Measurements from ENCODE around the gene INPP4A.
"Not testable (repeated sequence)": the region's sequence is repeated elsewhere in the genome, so short reads cannot be mapped to it uniquely, and the experiment has no call there.

Gene INPP4A

DNA sequence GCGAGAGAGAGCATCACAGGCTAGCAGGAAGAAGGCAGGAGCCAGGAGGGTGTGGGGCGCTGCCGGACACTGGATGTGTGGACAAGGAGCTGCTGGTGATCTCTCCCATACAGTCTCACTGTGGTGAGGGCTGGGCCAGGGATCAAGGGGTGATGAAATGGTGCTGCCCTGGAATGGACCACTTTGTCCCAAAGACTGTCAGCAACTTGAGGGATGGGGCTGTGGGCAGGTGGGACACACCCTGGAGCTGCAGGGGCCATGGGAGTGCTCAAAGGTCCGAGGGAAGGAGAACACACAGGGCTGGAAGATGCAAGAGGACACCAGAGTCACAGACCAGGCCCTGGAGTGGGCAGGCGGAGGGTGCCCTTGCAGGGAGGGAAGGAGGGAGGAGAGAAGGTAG, 125.7 kb downstream of the INPP4A start:
- DNase-seq = no peak

DNA sequence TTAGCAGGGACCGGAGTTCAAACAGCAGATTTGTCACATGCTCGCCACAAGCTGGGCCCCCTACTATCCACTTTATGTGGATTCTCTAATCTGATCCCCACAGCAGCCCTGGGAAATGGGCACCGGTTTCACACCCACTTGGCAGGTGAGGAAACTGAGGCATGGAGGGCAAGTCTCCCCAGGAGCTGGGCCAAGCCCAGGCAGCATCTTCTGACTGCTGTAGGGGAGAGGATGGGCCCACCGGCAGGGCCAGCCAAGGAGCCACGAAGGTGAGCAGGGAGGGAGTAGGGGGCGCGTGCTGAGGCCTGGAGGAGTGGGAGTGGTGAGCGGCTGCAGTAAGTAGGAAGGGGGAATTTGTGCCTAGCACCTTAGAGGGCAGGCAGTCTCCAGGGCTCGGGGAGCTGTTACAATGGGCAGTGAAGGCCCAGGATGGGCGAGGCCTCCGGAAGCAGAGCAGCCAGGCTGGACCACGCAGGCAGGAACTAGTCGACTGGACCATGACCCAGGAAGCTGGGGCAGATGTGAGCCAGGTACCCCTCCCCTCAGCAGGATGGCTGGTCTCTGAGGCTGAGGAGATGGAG, 126.6 kb downstream of the INPP4A start:
- DNase-seq = no peak

DNA sequence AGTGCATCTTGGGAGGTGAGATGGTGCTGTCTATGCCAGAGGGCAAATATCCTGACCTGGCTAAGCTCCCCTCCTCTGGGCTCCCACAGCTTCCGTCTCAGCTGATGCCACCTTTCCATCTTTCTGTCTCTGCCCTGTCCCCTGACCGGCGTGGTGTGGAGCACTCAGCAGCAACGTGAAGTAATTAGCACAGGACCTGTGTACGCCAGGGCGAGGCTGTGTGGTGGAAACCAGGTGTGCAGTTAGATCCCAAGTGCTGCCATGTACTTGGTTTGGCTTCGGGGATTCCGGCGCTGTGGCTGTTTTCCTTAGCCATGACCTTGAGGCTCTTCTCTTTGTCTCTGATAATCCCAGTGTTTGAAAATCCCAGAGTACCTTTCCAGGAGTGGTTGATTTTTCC, 127.1 kb downstream of the INPP4A start:
- DNase-seq = no peak

DNA sequence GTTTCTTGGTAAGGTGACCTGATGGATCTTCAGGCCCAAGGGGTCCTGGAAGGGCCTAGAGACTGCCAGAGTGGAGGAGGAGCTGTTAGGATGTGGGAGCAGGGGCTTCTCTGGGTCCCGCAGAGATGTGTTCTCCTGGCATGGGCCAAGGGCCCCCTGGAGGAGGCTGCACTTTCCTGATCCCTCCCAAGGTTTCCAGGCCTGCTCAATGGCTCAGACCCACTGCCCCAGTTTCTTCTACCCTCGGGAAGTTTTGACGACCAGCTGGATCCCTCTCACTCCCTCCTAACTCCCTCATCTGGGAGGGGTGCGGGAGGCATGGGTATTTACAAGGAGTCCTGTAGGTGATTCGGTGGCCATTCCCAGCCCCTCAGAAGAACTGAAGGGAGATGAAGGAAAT, 127.6 kb downstream of the INPP4A start:
- no peak for DNase-seq

DNA sequence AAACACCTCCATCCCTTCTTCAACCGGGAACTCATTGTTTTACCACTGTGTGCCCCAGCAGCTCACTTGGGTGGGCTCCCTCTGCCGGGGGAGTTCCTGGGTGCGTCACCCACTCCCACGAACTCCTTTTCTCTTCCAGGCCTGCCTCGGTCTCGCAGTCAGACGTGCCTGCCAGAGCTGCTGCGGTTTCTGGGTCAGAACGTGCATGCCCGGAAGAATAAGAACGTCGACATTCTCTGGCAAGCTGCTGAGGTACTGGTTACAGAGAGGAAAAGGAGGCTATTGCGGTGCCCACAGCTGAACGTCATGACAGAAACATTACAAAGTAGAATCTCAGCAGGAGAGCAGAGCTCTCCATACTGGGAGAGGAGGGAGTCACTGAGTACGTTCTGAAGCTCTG, 128.0 kb downstream of the INPP4A start:
- DNase-seq = no peak

DNA sequence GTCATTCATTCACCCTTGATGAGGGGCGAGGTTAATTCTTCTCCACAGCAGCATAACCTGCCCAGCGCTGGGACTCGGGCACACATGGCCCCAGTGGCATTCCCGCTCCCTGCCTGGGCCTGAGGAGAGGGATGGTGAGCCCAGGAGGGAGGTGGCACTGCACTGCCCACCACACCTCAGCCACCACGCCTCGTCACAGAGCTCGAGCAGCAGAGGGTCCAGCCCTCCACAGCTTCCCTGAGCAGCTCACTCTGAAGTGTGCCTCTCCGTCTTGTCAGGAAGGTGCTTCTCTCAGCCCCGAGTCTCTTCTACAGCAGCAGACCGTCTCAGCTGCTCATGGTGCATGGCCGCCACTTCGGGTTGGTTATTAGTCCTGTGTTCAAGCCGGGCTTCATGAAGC, 128.8 kb downstream of the INPP4A start:
- no peak for DNase-seq

DNA sequence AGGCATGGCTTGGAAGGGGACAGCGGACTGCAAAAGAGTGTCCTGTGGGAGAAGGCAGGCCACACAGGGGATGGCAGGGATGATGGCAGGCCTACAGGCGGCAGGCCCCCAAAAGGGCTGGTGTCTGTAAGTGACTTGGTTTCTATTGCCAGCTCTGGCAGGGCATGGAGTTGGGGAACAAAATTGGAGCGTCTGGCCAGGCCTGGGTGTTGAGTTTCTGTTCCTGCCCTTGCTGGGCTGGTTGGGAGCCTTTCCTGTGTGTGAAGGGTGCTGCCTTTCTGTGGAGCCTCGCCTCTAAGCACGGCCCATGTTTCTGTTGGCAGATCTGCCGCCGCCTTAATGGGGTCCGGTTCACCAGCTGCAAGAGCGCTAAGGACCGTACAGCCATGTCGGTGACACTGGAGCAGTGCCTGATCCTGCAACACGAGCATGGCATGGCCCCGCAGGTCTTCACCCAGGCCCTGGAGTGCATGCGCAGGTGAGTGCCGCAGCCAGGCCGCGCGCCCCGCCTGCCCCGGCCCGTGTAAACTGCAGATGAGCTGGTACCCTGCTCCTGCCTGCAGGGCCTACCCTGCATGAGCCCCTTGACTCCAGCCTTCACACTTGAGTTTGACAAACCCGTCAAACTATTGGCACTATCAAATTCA, 132.1 kb downstream of the INPP4A start:
- DNase-seq = no peak

DNA sequence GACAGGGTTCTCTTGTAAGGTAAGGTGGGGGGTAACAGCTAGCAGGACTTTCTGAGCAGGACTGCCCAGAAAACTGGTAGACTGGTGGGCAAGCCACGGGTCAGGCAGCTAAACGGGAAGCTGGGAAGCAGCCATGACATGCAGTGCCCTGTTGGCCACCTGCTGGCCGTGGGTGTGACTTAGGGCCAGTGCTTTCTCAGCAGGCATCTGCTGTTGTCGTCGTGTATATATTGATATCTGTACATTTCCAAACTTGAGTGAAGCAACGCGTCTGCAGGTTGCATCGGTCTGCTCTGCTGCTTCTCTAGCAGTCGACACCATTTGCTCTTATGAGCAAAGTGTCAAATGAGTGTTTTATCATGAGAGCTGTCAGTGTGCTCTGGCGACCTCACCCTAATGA, 132.7 kb downstream of the INPP4A start:
- DNase-seq = no peak

DNA sequence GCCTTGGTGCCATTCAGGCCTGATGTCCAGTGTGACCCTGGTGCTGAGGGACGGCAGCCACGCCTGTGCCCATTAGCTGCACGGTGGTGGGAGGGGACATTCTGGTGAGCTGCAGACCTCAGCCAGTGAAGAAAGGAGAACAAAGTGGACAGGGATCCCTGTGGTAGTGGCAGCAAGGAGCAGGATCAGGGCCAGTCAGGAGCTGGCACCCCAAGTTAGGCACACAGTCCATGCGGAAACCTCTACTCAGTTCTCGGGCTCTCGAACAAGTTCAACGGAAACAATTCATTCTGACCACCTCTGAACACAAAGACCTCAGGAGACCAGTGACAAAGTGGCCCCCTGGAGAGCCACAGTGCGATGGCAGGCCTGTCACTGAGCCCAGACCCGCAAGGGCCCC, 133.6 kb downstream of the INPP4A start:
- DNase-seq = no peak

DNA sequence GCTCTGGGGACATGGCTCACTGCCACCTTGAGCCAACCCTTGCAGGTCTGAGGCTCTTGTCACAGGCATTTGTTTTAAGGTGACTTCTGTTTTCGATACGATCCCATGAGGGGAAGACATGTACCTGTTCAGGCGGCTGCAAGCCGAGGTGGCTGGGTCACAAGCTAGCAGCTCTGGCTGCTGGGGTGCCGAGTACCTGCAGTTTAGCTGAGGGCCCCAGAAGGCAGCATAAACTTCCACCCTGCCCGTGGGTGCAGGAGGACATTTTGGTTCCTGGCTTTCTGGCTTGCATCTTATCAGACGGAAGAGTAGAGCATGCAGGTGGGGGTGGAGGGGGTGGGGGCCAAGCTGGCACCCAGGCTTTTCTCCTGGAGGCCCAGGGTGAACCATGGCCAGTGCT, 135.3 kb downstream of the INPP4A start:
- no peak for DNase-seq

DNA sequence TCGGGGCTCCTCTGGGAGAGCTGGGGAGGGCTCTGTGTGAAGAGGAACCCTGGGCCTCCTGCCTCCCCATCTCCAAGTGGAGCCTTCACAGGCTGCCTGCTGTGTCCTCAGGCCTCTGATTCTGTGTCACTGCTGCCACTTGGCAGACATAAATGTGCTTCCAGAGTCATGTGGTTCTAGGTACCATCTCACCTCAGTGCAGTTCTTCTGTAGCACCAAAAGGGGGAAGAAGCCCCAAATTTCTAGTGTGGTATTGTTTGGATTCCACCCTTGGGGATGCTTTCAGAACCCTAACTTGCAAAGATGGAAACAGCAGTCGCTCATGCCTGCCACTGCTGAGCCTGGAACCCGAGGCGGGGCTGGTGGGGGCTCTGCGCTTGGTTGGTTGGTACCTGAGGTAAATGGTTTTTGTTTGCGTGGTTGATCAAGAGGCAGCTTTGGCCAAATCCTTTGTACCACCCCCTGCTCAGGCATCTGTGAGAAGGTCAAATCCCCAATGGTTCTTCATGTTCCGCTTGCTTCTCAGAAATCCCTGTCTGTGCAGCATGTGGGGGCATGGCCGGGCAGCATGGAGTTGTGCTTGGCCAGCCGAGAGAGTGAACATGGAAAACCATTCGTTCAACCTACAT, 136.1 kb downstream of the INPP4A start:
- no peak for DNase-seq

DNA sequence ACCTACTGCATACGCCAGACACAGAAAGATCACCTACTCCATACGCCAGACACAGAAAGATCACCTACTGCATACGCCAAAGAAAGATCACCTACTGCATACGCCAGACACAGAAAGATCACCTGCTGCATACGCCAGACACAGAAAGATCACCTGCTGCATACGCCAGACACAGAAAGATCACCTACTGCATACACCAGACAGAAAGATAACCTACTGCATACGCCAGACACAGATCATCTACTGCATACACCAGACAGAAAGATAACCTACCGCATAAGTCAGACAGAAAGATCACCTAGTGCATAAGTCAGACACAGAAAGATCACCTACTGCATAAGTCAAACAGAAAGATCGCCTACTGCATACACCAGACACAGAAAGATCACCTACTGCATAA, 137.9 kb downstream of the INPP4A start:
- no peak for DNase-seq

DNA sequence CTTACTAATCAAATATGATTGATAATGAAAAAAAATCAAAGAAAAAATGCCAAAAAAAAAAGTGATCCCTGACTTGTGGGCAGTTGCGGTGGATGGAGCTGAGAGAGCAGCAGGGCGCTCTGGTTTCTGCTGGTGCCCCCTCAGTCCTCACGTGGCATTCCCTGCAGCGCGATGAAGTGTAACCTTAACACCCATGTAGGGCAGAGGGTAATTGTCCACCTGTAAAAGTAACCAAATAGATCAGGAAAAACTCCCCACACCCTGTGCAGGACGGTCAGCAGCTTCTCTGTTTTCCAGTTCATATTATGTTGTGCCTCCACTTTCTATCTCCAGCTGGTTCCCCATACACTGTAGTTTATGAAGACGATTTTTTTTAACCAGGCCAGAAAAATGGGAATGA, 138.6 kb downstream of the INPP4A start:
- DNase-seq = no peak

DNA sequence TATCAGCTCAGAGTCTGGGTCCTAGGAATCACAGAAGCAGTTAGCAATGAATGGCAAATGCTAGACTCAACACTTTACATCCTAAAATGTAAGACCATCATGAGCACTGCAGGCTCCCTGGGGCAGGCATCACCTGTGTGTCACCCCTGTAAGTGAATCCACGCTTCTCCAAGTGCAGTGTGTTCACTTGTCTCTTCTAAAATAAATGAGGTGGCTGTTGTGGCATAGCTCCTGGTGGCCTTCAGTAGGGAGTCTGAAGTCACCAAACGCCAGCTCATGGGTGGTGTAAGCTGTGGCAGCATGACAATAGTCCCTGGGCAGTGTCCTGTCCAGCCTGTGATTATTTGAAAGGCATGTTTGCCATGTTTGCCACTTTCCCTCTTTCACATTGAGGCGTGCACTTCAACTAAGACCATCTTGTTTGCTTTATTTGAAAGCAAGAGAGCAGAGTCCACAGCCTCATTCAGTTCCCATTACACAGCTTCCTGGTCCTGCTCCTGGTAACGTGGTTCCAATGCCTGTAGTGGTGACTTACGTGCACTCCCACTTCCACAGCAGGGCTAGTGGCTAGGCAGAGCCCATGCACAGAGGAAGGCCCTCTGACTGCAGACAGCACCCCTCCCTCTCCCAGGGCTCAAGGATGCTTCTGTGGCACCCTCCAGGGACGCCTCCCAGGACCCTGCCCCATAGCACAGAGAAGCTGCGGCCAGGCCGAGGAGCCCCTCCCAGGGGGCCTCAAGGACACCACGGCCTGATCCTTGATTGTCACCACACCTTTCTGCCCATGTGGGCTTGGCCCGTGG, 139.4 kb downstream of the INPP4A start:
- DNase-seq = no peak

DNA sequence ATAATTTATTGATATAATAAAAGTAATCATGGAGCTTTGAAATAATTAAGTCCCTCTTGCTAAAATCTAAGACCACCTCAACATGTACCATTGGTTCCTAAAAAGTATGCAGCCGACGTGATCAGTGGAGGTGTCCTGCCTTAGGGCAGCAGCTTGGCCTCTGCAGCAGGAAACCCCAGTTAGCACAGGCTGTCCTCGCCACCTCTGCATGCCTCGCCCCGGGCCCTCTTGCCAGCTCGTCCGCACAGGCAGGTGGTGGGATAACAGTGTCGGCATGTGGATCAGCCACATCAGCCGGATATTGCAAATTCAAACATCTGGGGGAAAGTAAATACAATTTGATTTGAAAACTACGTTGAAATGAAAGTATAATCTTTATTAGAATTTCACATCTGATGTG, 140.7 kb downstream of the INPP4A start:
- no peak for DNase-seq

DNA sequence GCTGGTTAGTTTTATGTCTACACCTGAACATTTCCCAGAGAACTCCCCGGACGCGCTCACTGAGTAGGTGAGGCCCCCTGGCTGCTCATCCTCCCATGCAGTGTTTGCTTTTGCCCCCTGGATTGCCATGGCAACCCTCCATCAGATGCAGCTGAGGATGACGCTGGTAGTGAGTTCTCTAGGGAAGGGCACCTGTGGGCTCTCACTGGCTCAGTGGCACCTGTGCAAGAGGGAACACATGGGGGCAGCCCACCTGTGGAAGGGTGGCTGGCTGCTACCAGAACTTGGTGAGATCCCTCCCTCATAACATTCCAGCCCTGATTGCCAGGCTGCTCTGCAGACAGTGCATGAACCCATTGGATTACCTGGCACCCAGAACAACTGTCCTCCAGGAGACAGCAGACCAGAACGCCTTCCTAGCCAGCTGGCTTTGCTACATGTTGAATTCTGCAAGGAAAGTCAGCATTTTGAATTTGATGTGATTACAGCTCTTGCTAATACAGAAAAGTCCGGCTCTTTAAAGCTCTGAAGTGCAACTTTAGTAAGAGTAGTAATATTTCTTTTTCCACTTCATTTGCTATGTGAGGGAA, 142.0 kb downstream of the INPP4A start:
- DNase-seq = no peak

DNA sequence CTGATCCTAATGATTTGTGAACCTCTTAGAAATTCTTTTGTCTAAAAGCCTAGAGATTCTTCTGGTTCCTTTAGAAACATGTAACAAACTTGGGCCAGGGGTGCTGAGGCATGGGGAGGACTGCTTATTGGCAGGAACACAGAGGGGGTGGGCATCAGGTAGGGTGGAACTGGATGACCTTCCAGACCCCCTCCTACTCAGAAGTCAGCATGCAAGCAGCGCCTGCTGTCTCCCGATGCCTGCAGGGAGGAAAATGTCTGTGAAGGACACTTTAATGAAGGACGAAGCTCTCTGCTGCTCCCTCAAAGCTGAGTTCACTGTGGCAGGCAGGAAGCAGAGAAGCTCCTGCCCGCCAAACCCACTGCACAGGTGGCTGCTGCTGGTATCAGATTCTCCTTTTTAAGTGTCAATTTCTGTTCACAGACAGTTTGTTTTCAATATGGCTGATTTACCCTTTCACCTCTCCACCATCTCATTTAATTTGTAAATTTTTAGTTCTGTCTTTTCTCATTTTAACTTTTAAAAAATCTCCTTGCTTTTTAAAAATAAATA, 144.3 kb downstream of the INPP4A start:
- no peak for DNase-seq

DNA sequence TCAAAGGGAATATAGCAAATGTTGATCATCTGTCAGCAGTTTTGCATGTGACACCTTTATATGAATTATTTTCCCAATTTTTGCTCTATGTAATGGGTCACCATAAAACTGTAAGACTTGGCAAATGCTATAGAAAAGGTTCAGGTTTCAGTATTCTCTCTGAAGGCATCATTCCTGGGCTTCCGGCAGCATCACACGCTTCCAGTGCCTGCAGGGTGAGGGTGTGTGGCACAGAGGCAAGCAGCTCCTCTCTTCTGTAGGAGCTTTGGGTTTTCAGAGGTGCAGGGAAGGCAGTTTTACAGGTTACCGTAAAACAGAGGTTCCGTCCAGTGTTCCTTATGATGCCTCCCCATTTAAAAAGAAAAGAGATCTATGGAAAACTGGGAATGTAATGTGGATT, 144.8 kb downstream of the INPP4A start:
- DNase-seq = no peak

DNA sequence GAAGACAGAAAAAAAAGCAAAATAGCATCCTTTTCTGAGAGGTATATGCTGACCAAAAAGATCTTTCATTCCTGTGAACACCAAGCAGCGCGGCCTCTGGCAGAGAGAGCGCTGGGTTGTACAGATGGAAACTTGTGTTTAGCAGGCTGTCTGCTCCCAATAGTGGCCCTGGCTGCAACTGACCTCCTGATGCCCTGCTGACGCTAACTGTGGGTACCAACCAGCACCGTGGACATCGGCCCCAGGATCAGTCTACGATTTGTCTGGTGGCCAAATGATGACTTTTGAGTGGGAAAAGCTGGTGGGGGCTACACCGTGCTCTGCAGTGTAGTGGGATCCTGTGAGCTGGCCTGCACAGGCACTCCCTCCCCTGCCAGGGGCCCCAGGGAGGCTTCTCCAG, 147.9 kb downstream of the INPP4A start:
- DNase-seq = no peak

DNA sequence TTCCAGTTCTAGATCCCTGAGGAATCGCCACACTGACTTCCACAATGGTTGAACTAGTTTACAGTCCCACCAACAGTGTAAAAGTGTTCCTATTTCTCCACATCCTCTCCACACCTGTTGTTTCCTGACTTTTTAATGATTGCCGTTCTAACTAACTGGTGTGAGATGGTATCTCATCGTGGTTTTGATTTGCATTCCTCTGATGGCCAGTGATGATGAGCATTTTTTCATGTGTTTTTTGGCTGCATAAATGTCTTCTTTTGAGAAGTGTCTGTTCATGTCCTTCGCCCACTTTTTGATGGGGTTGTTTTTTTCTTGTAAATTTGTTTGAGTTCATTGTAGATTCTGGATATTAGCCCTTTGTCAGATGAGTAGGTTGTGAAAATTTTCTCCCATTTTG, 150.0 kb downstream of the INPP4A start:
- not testable (repeated sequence) for DNase-seq

DNA sequence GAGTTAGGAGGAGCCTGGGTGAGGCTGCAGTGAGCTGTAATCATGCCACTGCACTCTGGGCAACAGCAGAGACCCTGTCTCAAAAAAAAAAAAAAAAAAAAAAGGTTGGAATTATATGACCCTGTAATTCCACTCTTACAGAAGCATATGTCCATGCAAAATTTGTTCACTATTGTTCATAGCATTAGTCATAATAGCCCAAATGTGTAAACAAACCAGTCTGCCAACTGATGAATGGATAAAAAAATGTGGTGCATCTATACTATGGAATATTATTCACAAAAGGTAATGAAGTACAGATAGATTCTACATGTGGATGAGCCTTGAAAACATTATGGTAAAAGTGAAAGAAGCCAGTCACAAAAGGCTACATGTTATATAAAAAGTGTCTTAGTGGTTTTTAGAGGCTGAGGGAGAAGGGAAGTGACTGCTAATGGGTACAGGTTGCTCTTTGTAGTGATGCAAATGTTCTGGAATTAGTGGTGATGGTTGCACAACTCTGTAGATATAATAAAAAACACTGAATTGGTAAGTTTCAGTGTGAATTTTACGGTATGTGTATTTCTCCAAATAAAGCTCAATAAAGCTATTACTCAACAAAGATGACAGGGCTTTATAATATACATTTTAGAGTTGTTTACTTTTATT, 154.2 kb downstream of the INPP4A start:
- DNase-seq = no peak

DNA sequence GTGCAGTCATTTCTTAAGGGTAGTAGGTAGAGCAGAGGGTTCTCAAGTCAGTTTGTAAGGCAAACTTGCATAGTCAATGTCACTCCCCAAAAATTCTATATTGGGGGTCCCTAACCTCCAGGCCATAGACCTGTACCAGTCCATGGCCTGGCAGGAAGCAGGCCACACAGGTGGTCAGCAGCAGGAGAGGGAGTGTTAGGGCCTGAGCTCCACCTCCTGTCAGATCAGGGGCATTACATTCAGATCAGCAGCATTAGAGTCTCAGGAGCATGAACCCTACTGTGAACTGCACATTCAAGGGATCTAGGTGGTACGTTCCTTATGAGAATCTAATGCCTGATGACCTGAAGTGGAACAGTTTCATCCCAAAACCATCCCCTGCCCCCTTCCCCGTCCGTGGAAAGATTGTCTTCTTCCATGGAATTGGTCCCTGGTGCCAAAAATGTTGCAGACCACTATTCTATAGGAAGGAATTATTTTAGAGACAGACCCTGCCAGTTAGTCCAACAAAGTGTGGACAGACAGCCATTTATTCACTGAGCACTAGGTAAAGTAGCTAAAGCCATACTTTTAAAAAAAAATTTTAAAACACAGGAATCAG, 157.0 kb downstream of the INPP4A start:
- DNase-seq = no peak

Measured in DMS79 treated with DMSO at 0.1 percent for 48 hours (cell line).